Right lobe of liver (tissue), 4 donors: ENCODE data around the gene ADRA1B.

ENCODE experiments used
- CTCF ChIP-seq, 4 donors: fragments of 200-600 bp in 3 of 4; fragments of 450-650 bp in 1 of 4; IDR thresholded peaks; one replicate each; pipeline versions ENCODE4 v1.5.1 to v1.8.0; 2016 to 2022; ENCODE audit warnings: antibody characterized with exemption in 4 of 4, mild to moderate bottlenecking in 2 of 4
- POLR2A ChIP-seq: fragments of 450-650 bp; IDR thresholded peaks from one replicate; pipeline ENCODE4 v1.6.1; 2017; ENCODE audit warnings: antibody characterized with exemption, mild to moderate bottlenecking
- donor health status: DM: no; HTN: no; CAD: no.
- donor health status: DM: no; HTN: no; CAD: no.
- donor health status: DM: no; HTN: yes; CAD: no.

- TF ChIP-seq CTCF (IDR thresholded peaks at IDR 0.05) (peak; percentile 53 to 64 (median 54)), POLR2A (peak; percentile 36)
These were observed at the start of gene ADRA1B for GRCh38 chr5:159915904-159916840.
